Keratinocyte (primary cell): ENCODE data around the gene PAPOLB. TPM values are rescaled to one million over a fixed set of nuclear protein-coding genes. Genes with fewer than 3 reads are reported as not detected.

ENCODE experiments used
- DNase-seq: peaks from one replicate; pipeline ENCODE4 v3.0.0-alpha.2; 2011; ENCODE audit warnings: low read depth, missing footprints, low spot score
- FAIRE-seq: peaks from 2 replicates; lab custom pipeline; 2011; peaks lifted over from hg19 to GRCh38; lab: Jason Lieb, UNC
- H2AFZ ChIP-seq: 2 replicates; pipeline ENCODE4 v1.6.0; 2012; ENCODE audit warnings: low read length, control low read depth, inconsistent platforms; ENCODE audit not compliant: control insufficient read depth
- H3K27ac ChIP-seq: 2 replicates; pipeline ENCODE4 v1.5.1; 2011; ENCODE audit warnings: low read length; ENCODE audit not compliant: control insufficient read depth, insufficient read depth
- H3K27me3 ChIP-seq: 3 replicates; pipeline ENCODE4 v1.6.0; 2011; ENCODE audit warnings: low read length; ENCODE audit not compliant: control insufficient read depth, insufficient read depth; ENCODE audit errors: extremely low read depth
- H3K36me3 ChIP-seq, 2 experiments: 2 replicates in 1 of 2; 3 replicates in 1 of 2; pipeline ENCODE4 v1.5.1; 2011; ENCODE audit warnings: low read length in 2 of 2, mild to moderate bottlenecking in 1 of 2; ENCODE audit not compliant: control insufficient read depth in 2 of 2, insufficient read depth in 2 of 2; ENCODE audit errors: extremely low read depth in 1 of 2
- H3K4me1 ChIP-seq: 3 replicates; pipeline ENCODE4 v1.5.1; 2011; ENCODE audit warnings: low read length; ENCODE audit not compliant: control insufficient read depth, insufficient read depth; ENCODE audit errors: extremely low read depth
- H3K4me2 ChIP-seq: 3 replicates; pipeline ENCODE4 v1.6.0; 2011; ENCODE audit warnings: low read depth, low read length; ENCODE audit not compliant: control insufficient read depth, insufficient read depth; ENCODE audit errors: extremely low read depth
- H3K4me3 ChIP-seq, 3 experiments: fragments of 200-600 bp in 1 of 3; sonication (generic) in 1 of 3; 2 replicates in 2 of 3; 3 replicates in 1 of 3; pipeline ENCODE4 v1.5.1; 2011 to 2016; ENCODE audit warnings: low read length in 3 of 3, mild to moderate bottlenecking in 3 of 3, control low read depth in 2 of 3, inconsistent platforms in 1 of 3, low read depth in 1 of 3, mixed read lengths in 1 of 3, mixed run types in 1 of 3, moderate library complexity in 1 of 3; ENCODE audit not compliant: control insufficient read depth in 2 of 3, insufficient read depth in 2 of 3; ENCODE audit errors: extremely low read depth in 1 of 3
- H3K79me2 ChIP-seq: 2 replicates; pipeline ENCODE4 v1.6.0; 2012; ENCODE audit warnings: low read length; ENCODE audit not compliant: control insufficient read depth, insufficient read depth
- H3K9ac ChIP-seq: 3 replicates; pipeline ENCODE4 v1.6.0; 2011; ENCODE audit warnings: low read length; ENCODE audit not compliant: control insufficient read depth, insufficient read depth; ENCODE audit errors: extremely low read depth
- H3K9me1 ChIP-seq: 3 replicates; pipeline ENCODE4 v1.6.0; 2011; ENCODE audit warnings: low read length; ENCODE audit not compliant: control insufficient read depth, insufficient read depth; ENCODE audit errors: extremely low read depth
- H3K9me3 ChIP-seq: 2 replicates; pipeline ENCODE4 v1.5.1; 2012; ENCODE audit warnings: low read depth, low read length; ENCODE audit not compliant: control insufficient read depth
- H4K20me1 ChIP-seq: 3 replicates; pipeline ENCODE4 v1.6.0; 2011; ENCODE audit warnings: low read length; ENCODE audit not compliant: control insufficient read depth, insufficient read depth; ENCODE audit errors: extremely low read depth
- CTCF ChIP-seq, 3 experiments: IDR thresholded peaks in 1 of 3; conservative IDR thresholded peaks in 1 of 3; optimal IDR thresholded peaks in 1 of 3; 2 replicates in 2 of 3; 3 replicates in 1 of 3; pipeline versions ENCODE3 to v1.5.1; 2011; ENCODE audit warnings: low read length in 3 of 3, mild to moderate bottlenecking in 3 of 3, moderate library complexity in 2 of 3, control low read depth in 1 of 3, inconsistent platforms in 1 of 3; ENCODE audit not compliant: insufficient read depth in 2 of 3; ENCODE audit errors: extremely low read depth in 1 of 3
- EZH2 ChIP-seq: IDR thresholded peaks from one replicate; pipeline ENCODE4 v1.6.1; 2012; ENCODE audit warnings: inconsistent platforms, mild to moderate bottlenecking, low read length, moderate library complexity
- dilution Hi-C: fragments of 300-500 bp; cut with MboI; formaldehyde crosslinking; loops from one replicate; pipeline ENCODE4 v1.7.0; 2020; ENCODE audit warnings: low sequenced_read_pairs; ENCODE audit not compliant: extremely low pct_ligation_motif_present
- polyA plus RNA-seq, 5 experiments: library from polyadenylated mRNA; depleted of rRNA in 3 of 5; stranded (reverse) in 3 of 5; stranded (forward) in 1 of 5; unstranded in 1 of 5; fragments of >200 nt; gene quantifications; 1 replicate in 1 of 5; 2 replicates in 3 of 5; 3 replicates in 1 of 5; pipeline versions ENCODE4 v1.2.1 to v1.2.3, GENCODE V29; 2011 to 2012; ENCODE audit warnings: missing spikeins in 2 of 5, low read depth in 1 of 5, low replicate concordance in 1 of 5

PAPOLB gene
- polyA plus RNA-seq, 1 donor (not counting 4 experiments of a cell fraction or from before 2014, with no cell fraction given): not detected

DNA sequence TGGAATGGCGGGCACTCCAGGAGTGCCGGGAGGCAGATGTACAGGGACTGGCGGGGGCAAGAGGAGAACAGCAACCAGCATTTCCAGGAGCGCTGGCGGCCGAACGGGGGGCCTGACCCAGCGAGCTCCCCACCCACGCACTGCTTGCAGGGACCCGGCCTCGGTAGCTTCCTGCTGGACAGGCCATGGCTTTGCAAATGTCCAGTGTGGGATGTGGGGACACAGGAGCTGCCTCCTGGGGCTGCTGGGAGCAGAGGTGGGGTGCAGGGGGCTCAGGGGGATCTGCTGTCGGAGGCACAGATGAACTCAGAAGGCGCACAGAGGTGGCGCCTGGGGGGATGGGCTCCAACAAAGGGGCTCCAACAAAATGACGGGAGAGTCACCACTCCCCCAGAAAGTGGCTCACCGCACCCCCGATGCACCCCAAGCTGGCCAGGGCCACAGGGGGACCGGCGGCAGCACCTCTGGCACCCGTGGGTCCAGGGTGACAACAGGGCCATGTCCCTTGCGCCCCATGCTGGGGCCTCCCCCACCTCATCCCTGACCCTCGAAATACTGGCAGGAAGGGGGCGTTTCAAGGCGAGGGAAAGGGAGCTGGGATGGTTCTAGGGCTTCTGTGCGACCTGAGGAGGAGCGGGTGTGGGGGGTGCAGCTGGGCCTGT lies 45.3 kb downstream of the PAPOLB start:
- Histone ChIP-seq H3K9ac (no peak overlapping the region), H3K4me3 (no peak overlapping the region), H3K27ac (no peak overlapping the region), H2AFZ (no peak overlapping the region), H3K27me3 (peaks cover 11% of the 10 kb centered on the region), H3K4me2 (no peak overlapping the region), H3K79me2 (no peaks in the 10 kb centered on the region), H3K36me3 (no peaks in the 10 kb centered on the region), H3K9me3 (no peaks in the 10 kb centered on the region), H4K20me1 (no peaks in the 10 kb centered on the region), H3K4me1 (no peaks in the 10 kb centered on the region), H3K9me1 (no peaks in the 10 kb centered on the region)
- no peak for DNase-seq
- no peak for FAIRE-seq
- TF ChIP-seq EZH2: no peak
- TF ChIP-seq CTCF (optimal IDR thresholded peaks at IDR 0.05 in 1 of 3, IDR thresholded peaks at IDR 0.05 in 1 of 3, conservative IDR thresholded peaks at IDR 0.05 in 1 of 3; ENCODE audit: extremely low read depth in 1 of 3, insufficient read depth in 2 of 3, low read length in 3 of 3): no peak
- dilution Hi-C loops: no loop called here

DNA sequence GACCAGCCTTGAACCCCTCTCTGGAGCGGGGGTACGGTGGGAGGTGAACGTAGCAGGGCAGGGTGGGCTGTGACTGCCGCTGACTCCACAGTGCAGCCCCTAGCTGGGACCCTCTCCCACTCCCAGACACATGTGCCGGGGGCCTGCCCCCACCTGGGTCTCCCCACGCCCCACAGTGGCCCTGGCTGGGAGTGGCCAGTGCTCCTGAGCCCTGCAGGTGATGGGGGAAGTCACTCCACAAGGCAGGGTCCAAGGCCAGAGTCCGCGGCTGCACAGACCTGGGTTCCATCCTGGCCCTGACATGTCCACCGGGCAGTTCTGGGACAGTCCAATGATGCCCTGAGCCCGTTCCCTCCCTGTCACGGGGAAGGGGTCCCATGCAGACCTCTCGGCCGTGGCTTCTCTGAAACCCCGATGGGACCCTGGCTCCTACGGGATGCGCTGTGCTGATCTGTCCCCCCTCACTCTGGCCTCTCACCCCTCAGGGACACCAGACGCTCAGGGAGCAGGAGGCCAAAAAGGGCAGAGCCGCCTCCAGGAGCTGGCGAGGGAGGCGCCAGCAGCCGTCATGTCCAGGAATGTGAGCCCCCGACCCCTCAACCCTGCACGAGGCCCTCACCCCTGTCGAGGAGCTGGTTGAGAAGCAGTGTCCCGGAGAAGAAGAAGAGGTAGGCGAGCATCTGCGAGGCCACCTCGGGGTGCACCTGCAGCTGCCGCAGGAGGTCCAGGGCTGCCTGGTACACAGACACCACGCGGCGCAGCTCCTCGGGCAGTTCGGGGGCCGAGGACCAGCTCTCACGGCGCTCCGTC lies 46.0 kb downstream of the PAPOLB start:
- TF ChIP-seq EZH2 (no peak), CTCF (optimal IDR thresholded peaks at IDR 0.05 in 1 of 3, IDR thresholded peaks at IDR 0.05 in 1 of 3, conservative IDR thresholded peaks at IDR 0.05 in 1 of 3; ENCODE audit: extremely low read depth in 1 of 3, insufficient read depth in 2 of 3, low read length in 3 of 3) (no peak)
- DNase-seq: no peak
- Histone ChIP-seq H3K27me3 (peaks cover 11% of the 10 kb centered on the region), H3K9ac (no peak overlapping the region), H3K79me2 (no peaks in the 10 kb centered on the region), H3K4me1 (no peaks in the 10 kb centered on the region), H3K36me3 (no peaks in the 10 kb centered on the region), H2AFZ (no peak overlapping the region), H3K4me2 (no peak overlapping the region), H3K9me3 (no peaks in the 10 kb centered on the region), H3K9me1 (no peaks in the 10 kb centered on the region), H4K20me1 (no peaks in the 10 kb centered on the region), H3K4me3 (no peak overlapping the region), H3K27ac (no peak overlapping the region)
- FAIRE-seq: no peak
- dilution Hi-C loops: no loop called here
